DMS79 treated with DMSO at 0.1 percent for 48 hours (cell line): ENCODE measurements around the gene TRIP13.
"Not testable (repeated sequence)": the region's sequence is repeated elsewhere in the genome, so short reads cannot be mapped to it uniquely, and the experiment has no call there.

ENCODE experiments used
- DNase-seq: peaks from one replicate; lab custom pipeline; 2025; lab: John Stamatoyannopoulos, UW

TRIP13 gene

DNA sequence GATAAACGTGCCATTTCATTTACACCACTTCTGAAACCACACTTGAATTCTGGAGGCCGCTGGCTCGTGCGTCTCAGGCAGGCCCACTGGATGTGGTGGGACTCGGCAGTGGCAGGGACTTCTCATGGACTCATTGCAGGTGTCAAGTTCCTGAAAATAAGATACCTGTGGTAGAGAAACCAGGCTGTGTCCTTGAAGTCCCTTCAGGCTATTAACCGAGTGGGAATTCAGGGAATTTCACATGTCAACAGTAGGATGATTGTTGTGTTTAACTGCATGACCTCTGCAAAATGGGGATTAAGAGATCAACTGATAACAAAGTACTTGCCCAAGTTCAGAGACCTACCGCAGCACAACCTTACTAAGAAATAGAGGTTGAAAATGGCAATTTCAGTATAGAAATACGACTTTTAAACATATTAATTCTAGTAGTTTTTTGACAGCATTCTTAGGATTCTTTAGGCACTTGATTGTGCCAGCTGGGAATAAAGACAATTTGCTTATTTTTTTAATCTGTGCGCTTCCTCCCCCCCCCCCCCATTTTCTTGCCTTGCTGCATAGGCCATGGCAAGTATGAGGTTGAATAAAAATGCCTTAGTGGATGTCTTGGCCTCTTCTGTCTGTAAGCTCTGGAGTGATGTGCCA, 26.8 kb downstream of the TRIP13 start:
- DNase-seq = no peak

DNA sequence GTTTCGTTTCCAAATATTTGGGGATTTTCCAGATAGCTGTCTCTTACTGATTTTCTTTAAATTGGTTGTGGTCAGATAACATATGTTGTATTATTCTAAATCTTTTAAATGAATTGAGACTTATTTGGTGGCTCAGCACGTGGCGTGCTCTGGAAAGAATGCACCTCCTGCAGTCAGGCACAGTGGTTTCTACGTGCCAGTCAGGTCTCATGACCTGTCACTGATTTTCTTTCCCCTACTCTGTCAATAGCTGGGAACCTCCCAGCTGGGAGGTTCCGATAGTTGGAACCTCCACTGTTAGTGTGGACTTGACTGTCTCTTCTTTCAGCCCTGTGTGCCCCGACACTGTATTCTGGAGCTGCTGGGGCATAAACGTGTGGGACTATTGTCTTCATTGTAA, 27.6 kb downstream of the TRIP13 start:
- no peak for DNase-seq

DNA sequence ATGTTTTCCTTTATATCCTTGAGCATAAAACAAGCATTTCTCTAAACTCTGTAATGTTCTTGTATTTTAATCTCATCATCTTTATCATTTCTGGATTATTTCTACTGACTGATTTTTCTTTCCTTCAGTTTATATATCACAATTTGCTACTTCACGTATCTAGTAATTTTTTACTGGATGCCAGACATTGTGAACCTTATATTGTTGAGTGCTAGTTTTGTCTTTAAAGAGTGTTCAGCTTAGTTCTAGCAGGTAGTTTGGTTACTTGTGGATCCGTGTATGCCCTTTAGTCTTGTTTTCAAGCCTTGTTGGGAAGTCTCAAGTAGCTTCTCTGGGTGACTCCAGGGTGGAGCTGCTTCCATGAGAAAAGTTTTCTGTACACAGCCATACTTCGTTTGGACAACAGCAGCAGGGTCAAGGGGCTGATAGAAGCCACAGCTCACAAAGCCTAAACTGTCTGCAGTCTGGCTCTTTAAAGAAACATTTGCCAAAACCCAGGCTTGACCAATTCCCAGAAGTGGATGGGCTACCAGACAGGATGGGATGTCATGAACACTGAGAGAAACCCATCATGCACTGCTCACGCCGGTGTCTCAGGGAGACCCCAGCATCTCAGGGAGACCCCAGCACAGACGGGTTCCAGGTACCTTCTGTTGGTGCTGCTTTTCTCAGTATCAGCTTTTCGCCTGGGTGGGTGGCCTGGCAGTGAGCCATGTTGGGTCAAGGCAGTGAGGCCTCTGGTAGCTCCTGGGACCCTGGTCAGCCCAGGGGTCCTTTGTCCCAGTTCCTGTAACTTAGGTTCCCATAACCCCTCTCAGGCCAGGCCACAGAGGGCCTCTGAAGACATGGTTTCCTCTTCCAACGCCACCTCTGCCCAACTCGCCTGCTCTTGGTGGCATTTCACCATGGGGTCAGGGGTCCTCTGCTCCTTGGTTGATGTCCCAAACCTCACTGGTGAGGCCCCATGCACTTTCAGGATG, 29.1 kb downstream of the TRIP13 start:
- DNase-seq = no peak

DNA sequence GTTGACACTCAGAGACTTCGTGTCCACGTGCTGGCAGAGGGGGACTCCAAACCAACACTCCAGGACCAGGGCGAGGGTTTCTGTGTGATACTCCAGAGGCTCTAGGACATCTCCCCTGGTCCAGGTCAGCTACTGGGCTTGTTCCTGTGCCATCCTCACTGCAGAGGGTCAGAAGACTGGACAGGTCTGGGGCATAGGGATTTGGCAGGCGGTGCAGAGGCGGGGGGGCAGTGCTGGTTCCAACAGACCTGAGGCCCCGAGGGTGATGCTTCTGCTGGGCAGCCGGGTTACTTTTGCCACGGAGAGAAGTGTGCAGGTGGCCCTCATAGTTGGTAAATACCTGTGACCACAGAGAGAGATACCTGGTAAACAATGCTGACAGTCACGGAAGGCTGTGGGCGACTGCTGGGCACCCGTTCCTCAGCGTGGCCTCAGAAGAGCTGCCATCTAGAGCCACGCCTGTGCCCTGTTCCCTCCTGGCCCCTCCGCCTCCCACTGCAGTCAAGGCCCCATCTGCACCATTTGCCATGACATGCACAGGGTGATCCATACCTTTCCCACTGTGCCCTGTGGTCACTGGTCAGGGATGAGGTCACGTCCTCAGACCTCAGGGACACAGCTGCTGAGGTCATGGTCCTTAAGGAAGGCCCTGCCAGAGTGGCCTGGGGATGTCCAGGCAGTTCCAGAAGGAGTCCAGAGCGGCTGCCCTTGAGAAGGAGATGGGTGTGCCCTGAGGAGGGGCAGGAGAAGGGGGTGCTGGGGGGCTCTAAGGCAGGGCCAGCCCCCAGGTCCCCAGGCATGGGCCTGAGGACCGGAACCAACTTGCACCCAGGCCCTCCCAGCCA, 30.0 kb downstream of the TRIP13 start:
- no peak for DNase-seq

DNA sequence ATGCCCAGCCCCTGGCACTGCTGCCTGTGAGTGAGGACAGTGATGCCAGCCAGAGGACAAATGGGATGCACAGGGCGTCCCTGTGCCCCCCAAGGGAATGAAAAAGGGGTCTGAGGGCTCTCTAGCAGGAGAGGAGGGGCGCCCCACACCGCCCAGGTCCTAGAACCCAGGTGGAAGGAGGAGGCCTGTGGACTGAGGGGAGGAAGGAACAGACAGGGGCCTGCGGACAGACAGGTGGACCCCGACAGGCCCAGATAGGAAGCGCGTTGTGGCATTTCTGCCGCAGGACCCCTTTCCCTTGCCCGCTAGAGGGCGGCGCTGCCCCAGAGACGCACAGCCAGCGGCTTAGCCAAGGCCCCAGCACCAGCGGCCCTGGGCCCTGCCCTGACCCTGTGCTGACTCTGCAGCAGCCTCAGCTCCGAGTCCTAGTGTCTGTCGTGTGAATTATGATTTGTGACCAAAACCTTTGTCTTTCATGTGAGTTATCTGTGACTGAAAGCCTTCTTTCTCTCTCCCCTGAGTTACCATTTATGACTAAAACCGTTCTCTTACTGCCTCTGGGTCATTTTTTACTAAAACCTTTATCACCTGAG, 30.7 kb downstream of the TRIP13 start:
- DNase-seq = peak; percentile 37

DNA sequence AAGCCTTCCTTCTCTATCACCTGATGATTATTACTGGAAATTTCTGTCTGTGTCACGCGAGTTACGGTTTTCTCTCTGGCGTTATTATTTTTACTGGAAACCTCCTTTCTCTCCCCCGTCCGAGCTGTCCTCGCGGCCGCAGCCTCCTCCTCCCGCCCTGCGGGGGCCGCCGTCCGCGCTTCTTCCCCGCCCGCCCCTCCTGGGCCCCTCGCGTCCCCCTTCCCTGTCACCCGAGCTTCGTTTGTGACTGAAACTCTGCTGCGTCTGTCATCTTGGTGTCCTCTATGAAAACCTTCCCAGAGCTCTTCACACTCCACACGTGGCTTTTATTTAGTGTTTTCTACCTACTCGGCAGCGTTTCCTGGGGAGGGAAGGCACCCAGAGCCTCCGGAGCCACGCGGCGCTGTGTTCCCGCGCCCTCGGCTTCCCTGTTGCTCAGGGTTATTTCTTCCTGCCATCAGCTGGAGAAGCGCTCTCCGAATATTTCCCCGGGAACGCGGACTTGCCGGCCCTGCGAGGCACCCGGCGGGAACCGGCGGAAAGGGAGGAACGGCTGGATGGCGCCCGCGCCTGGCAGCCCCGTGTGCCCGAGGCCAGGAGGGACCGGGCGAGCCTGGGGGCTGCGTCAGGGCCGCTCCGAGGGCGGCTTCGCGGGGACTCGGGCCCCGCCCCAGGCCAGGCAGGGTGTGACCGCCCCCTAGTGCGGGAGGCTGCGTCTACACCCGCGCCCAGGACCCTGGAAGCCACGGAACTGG, 33.9 kb downstream of the TRIP13 start:
- DNase-seq = no peak

DNA sequence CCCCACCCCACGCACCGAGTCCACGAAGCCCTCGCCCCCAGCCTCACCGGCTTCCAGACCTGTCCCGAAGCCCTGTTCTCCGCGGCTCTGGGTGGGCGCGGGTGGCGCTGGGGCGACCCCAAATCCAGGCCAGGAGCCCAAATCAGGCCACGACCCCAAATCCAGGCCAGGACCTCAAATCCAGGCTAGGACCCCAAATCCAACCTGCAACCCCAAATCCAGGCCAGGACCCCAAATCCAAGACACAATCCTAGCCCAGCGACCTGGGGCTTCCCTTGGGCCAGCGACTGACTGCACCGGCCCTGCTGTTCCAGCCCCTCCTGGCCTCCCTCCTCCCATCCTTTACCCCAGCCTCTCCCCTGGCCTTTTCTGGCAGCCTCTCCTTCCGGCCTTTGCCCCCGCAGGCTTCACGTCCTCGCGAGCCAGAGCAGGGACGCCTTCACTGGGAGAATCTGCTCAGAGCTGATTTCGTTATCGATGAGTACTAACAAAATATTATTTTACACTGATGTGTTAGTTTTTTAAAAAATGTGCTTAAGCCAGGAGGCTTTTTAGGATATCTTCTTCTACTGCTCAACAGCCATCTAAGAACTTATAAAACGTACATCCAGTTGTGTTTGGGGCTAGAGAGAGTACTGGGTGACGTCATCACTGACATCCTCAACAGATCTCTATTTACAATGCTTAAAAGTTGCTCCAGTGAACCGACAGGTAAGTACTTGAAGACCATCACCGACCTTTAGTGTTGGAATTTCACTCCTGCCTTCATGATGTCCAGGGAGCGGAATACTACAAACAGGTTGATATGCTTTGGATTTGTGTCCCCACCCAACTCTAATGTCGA, 34.7 kb downstream of the TRIP13 start:
- no peak for DNase-seq

DNA sequence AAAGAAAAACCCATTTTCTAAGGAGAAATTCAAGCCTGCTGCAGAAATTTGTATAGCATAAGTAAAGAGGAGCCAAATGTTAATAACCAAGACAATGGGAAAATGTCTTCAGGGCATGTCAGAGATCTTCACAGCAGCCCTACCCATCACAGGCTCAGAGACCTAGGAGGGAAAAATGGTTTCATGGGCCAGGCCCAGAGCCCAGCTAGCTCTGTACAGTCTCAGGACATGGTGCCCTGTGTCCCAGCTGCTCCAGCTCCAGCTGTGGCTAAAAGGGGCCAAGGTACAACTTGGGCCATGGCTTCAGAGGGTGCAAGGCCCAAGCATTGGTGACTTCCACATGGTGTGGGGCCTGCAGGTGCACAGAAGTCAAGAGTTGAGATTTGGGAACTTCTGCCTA, 36.5 kb downstream of the TRIP13 start:
- DNase-seq = not testable (repeated sequence)

DNA sequence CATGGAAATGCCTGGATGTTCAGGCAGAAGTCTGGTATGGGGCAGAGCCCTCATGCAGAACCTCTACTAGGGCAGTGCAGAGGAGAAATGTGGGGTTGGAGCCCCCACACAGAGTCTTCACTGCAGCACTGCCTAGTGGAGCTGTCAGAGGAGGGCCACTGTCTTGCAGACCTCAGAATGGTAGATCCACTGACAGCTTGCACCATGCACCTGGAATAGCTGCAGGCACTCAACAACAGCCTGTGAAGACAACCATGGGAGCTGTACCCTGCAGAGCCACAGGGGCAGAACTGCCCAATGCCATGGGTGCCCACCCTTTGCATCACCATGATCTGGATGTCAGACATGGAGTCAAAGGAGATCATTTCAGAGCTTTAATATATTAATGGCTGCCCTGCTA, 36.9 kb downstream of the TRIP13 start:
- no peak for DNase-seq

DNA sequence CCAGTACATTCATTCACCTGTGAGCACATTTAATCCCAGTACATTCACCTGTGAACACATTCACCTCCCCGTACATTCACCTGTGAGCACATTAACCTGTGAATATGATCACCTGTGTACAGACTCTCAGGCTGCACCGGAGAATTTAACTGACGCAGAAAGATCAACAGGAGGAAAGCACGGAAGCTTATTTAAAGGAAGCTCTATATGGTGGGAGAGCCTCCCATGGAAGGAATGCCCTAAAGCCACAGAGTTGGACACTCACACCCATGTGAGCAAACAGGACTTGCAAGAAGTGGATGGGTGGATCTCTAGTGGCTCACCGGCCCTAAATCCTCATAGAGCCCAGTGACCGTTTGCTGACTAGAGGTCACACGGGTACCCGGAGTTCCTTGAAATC, 38.2 kb downstream of the TRIP13 start:
- DNase-seq = no peak

DNA sequence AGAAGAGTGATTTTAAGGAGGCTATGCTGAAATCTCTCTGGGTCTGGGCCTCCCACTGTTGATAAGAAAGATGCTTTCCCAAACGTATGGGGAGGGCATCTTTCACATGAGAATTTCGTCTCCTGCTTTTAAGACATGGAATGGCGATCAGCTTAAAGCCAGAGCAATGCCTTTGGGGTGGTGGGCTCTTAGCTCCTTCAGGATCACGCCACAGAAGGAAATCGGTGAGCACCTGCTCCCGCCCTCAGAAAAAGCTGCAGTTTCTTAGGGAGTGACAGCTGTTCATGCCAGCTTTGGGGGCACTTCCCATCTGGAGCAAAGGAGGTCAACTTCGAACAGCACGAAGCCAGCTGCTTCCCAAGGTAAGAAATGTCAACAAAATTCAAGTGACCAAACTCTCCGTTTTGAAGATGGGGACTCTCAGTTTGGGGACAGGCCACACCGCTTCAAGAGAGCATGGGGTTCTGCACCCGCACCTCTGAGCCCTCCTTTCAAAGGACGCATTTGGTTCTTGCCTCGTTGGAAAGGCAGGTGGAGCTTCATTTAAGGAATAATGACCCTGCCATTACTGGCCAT, 39.0 kb downstream of the TRIP13 start:
- DNase-seq = no peak

DNA sequence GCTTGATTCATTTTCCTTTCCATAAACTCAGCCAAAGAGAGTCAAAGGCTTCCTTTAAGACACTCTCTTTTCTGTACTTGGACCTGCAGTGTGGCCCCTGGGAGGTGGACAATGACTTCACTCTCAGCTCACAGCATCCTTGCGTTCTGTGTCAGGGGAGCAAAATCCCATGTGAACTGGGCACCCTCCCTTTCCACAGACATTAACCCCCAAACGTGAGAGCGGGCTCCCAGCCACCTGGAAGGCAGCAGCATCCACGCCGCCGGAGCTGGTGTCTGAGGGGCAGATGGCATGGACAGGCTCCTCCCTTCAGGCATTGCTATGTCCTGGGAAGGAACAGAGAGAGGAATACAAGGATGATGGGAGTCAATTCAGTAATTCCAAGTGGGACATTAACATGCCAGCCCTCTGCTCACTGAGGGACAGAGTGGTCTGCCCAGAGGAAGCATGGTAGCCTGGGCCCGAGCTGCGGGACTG, 39.5 kb downstream of the TRIP13 start:
- no peak for DNase-seq

DNA sequence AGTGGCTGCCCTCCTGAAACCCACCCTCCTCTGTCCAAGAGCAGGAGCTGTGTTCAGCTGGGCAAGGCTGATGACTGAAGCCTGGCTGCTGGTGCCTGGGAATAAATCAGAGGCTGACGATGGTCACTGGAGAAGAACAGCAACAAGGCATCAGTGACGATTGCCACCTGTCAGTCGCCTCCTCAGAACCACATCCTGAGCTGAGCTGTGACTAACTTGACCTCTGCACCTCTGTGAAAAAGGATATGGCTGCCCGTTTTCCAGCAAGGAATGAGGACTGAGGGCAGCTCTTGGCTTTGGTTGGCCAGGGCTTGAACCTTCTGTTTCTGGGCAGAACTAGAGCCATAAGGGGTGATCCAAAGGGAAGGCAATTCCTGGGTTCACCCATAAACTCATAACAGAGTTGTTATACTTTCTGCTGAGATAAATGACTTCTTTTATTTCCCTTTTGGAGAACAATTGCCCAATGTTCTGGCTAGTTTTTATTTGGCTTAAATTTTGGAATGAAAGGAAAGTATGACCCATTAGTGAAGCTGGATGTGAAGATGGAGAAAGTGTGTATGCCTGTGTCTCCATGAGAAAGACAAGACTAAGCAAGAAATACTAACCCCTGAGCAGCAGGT, 40.1 kb downstream of the TRIP13 start:
- DNase-seq = no peak

DNA sequence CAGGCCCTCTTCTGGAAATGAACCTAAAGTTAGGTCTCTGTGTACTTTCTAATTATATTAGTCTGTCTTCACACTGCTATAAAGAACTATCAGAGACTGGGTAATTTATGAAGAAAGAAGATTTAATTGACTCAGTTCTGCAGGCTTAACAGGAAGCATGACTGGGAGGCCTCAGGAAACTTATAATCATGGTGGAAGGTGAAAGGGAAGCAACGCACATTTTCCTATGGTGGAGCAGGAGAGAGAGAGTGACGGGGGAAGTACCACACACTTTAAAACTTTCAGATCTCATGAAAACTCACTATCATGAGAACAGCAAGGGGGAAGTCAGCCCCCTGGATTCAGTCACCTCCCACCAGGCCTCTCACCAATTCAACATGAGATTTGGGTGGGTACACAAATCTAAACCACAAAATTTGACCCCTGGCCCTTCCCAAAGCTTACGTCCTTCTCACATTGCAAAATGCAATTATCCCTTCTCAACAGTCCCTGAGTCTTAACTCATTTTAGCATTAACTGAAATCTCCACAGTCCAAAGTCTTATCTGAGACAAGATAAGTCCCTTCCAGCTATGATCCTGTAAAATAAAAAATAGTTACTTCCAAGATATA, 40.7 kb downstream of the TRIP13 start:
- DNase-seq = no peak

DNA sequence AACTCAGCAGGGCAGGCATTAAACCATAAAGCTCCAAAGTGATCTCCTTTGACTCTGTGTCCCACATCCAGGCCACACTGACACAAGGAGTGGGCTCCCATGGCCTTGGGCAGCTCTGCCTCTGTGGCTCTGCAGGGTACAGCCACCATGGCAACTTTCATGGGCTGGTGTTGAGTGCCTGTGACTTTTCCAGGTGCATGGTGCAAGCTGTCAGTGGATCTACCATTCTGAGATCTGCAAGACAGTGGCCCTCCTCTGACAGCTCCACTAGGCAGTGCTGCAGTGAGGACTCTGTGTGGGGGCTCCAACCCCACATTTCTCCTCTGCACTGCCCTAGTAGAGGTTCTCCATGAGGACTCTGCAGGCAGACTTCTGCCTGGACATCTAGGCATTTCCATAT, 41.3 kb downstream of the TRIP13 start:
- not testable (repeated sequence) for DNase-seq

DNA sequence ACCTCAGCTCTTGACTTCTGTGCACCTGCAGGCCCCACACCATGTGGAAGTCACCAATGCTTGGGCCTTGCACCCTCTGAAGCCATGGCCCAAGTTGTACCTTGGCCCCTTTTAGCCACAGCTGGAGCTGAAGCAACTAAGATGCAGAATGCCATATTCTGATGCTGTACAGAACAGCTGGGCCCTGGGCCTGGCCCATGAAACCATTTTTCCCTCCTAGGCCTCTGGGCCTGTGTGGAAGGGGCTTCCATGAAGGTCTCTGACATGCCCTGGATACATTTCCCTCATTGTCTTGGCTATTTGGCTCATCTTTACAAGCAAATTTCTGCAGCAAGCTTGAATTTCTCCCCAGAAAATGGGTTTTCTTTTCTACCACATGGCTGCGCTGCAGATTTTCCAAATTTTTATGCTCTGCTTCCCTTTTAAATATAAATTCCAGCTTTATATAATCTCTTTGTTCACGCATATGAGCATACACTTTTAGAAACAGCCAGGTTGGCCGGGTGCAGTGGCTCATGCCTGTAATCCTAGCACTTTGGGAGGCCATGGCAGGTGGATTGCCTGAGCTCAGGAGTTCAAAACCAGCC, 41.8 kb downstream of the TRIP13 start:
- DNase-seq = not testable (repeated sequence)

DNA sequence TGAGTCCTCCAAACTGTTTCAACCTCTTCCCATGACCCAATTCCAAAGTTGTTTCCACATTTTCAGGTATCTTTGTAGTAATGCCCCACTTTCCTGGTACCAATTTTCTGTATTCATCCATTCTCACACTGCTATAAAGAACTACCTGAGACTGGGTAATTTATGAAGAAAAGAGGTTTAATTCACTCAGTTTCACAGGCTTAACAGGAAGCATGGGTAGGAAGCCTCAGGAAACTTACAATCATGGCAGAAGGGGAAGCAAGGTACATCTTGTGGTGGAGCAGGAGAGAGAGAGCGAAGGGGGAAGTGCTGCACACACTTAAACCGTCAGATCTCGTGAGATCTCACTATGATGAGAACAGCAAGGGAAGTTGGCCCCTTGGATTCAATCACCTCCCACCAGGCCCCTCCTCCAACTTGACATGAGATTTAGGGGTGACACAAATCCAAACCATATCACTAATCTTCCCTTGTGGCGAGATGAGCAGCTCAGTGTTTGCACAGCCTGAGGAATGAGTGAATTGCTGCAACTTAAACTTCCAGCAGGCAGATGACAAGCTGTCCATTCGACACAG, 42.9 kb downstream of the TRIP13 start:
- DNase-seq = no peak
